AG04450 (cell line): ENCODE results near the gene DCHS2. TPM values are rescaled to one million over a fixed set of nuclear protein-coding genes. Genes with fewer than 3 reads are reported as not detected.
A peak's percentile ranks its signal among the peaks of the same experiment; 100 is the strongest.

Source experiments
- CTCF ChIA-PET: fragments of 300-600, 350-600 bp; formaldehyde crosslinking; extraction: SDS; loops from one replicate; lab custom pipeline; 2022; ENCODE audit warnings: antibody characterized with exemption, inconsistent platforms; lab: Charles Lee
- POLR2A ChIA-PET: fragments of 350-600 bp; formaldehyde crosslinking; extraction: SDS; loops from one replicate; lab custom pipeline; 2021; ENCODE audit warnings: antibody characterized with exemption, inconsistent platforms; lab: Yijun Ruan, JAX
- DNase-seq: peaks from one replicate; pipeline ENCODE4 v3.0.0-alpha.2; 2011; ENCODE audit warnings: low read depth, low spot score
- H3K27ac ChIP-seq: one replicate; pipeline ENCODE4 v1.5.1; 2012; ENCODE audit warnings: low read depth, low read length, control low read depth
- H3K27me3 ChIP-seq: one replicate; pipeline ENCODE4 v1.6.0; 2012; ENCODE audit warnings: low read length; ENCODE audit not compliant: control insufficient read depth, insufficient read depth
- H3K4me3 ChIP-seq: 2 replicates; pipeline ENCODE4 v1.5.1; 2011; ENCODE audit warnings: mild to moderate bottlenecking, low read depth, low read length, control low read depth
- H3K9me3 ChIP-seq: 2 replicates; pipeline ENCODE4 v1.5.1; 2012; ENCODE audit warnings: low read length; ENCODE audit not compliant: control insufficient read depth, insufficient read depth
- CTCF ChIP-seq: IDR thresholded peaks from 2 replicates; pipeline ENCODE4 v1.5.1; 2011; ENCODE audit warnings: low read depth, low read length, control low read depth, inconsistent platforms
- polyA plus RNA-seq: library from polyadenylated mRNA; depleted of rRNA; stranded (reverse); fragments of >200 nt; gene quantifications from 2 replicates; pipeline ENCODE4 v1.2.3, GENCODE V29; 2011

The DCHS2 gene
- polyA plus RNA-seq, 1 experiment: not detected

GRCh38 chr4:154516318-154517029 lies 24.9 kb upstream of the DCHS2 start:
- Histone ChIP-seq H3K4me3 (no peak overlapping the region), H3K9me3 (no peaks in the 10 kb centered on the region), H3K27me3 (peaks cover 2% of the 10 kb centered on the region), H3K27ac (no peak overlapping the region)
- DNase-seq: no peak
- ChIA-PET POLR2A (no interaction called here), CTCF (interaction anchor here (0.6 to 1.2 kb wide), 2 partner anchors 43 to 102 kb away, joined by 3 read pairs; no protein-coding TSS in a partner anchor)
- TF ChIP-seq CTCF: no peak

- Histone ChIP-seq H3K27me3 (peaks cover 2% of the 10 kb centered on the region), H3K4me3 (no peak overlapping the region), H3K9me3 (no peaks in the 10 kb centered on the region), H3K27ac (no peak overlapping the region)
- no peak for DNase-seq
- no peak for TF ChIP-seq CTCF
- POLR2A ChIA-PET: no interaction called here
- CTCF ChIA-PET: no interaction called here
These were observed 20.4 kb upstream of the DCHS2 start for GRCh38 chr4:154511981-154512380.

GRCh38 chr4:154511548-154511947 lies 19.9 kb upstream of the DCHS2 start:
- ChIA-PET POLR2A (no interaction called here), CTCF (no interaction called here)
- Histone ChIP-seq H3K27ac (no peak overlapping the region), H3K4me3 (no peak overlapping the region), H3K9me3 (no peaks in the 10 kb centered on the region), H3K27me3 (peaks cover 2% of the 10 kb centered on the region)
- no peak for TF ChIP-seq CTCF
- no peak for DNase-seq

GRCh38 chr4:154507156-154507555 lies 15.6 kb upstream of the DCHS2 start:
- H3K4me3 ChIP-seq: no peak overlapping the region
- no peaks in the 10 kb centered on the region for H3K9me3 ChIP-seq
- H3K27me3 ChIP-seq: no peaks in the 10 kb centered on the region
- no peak for DNase-seq
- H3K27ac ChIP-seq: no peak overlapping the region
- CTCF ChIA-PET: interaction anchor here (0.6 to 1.0 kb wide), 4 partner anchors 90 to 197 kb away, joined by 3 read pairs; no protein-coding TSS in a partner anchor
- POLR2A ChIA-PET: no interaction called here
- TF ChIP-seq CTCF: no peak

- Histone ChIP-seq H3K27ac (no peak overlapping the region), H3K4me3 (no peak overlapping the region), H3K27me3 (no peaks in the 10 kb centered on the region), H3K9me3 (no peaks in the 10 kb centered on the region)
- DNase-seq: no peak
- CTCF ChIA-PET: interaction anchor here (0.6 to 1.0 kb wide), 4 partner anchors 98 to 721 kb away, joined by 3 read pairs; no protein-coding TSS in a partner anchor
- TF ChIP-seq CTCF: peak; percentile 33
- POLR2A ChIA-PET: no interaction called here
These were observed 14.7 kb upstream of the DCHS2 start for GRCh38 chr4:154506253-154506652.
